ENCODE measurements around the gene CLNK.

GRCh38 chr4:10671366-10671765 lies 13.2 kb downstream of the CLNK start:
- TF ChIP-seq, protein P1, sequence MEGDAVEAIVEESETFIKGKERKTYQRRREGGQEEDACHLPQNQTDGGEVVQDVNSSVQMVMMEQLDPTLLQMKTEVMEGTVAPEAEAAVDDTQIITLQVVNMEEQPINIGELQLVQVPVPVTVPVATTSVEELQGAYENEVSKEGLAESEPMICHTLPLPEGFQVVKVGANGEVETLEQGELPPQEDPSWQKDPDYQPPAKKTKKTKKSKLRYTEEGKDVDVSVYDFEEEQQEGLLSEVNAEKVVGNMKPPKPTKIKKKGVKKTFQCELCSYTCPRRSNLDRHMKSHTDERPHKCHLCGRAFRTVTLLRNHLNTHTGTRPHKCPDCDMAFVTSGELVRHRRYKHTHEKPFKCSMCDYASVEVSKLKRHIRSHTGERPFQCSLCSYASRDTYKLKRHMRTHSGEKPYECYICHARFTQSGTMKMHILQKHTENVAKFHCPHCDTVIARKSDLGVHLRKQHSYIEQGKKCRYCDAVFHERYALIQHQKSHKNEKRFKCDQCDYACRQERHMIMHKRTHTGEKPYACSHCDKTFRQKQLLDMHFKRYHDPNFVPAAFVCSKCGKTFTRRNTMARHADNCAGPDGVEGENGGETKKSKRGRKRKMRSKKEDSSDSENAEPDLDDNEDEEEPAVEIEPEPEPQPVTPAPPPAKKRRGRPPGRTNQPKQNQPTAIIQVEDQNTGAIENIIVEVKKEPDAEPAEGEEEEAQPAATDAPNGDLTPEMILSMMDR (IDR thresholded peaks at IDR 0.05; ENCODE audit: low read depth, low read length, missing input control) = no peak
- TF ChIP-seq REST (IDR thresholded peaks at IDR 0.05) (no peak), ZBTB33 (IDR thresholded peaks at IDR 0.05) (no peak), YY1 (IDR thresholded peaks at IDR 0.05) (no peak), JUND (IDR thresholded peaks at IDR 0.05) (no peak), GABPA (IDR thresholded peaks at IDR 0.05 in 1 of 2, conservative IDR thresholded peaks at IDR 0.05 in 1 of 2) (no peak), EGR1 (IDR thresholded peaks at IDR 0.05; ENCODE audit: low read depth in 2 of 2) (no peak), SP1 (IDR thresholded peaks at IDR 0.05) (no peak), HNF4A (conservative IDR thresholded peaks at IDR 0.05) (no peak), TAF1 (conservative IDR thresholded peaks at IDR 0.05) (no peak), ATF3 (IDR thresholded peaks at IDR 0.05) (no peak)
- TF ChIP-seq, protein P2, sequence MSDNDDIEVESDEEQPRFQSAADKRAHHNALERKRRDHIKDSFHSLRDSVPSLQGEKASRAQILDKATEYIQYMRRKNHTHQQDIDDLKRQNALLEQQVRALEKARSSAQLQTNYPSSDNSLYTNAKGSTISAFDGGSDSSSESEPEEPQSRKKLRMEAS (IDR thresholded peaks at IDR 0.05) = no peak
